Esophagus squamous epithelium (tissue), 4 donors: ENCODE results near the gene MEIS3.

Experiments used
- POLR2A ChIP-seq, 4 donors: fragments of 450-650 bp; IDR thresholded peaks; one replicate each; pipeline ENCODE4 v1.6.1; 2017; ENCODE audit warnings: antibody characterized with exemption in 4 of 4, mild to moderate bottlenecking in 4 of 4, moderate library complexity in 3 of 4
- TF ChIP-seq, protein P1 (sequence below), 6 experiments: fragments of 450-650 bp in 4 of 6; fragments of 200-600 bp in 2 of 6; sonication (generic) in 2 of 6; IDR thresholded peaks; one replicate each; pipeline ENCODE4 v1.5.1; 2016 to 2019; ENCODE audit warnings: antibody characterized with exemption in 6 of 6, mild to moderate bottlenecking in 4 of 6, moderate library complexity in 4 of 6

- TF ChIP-seq, protein P1, sequence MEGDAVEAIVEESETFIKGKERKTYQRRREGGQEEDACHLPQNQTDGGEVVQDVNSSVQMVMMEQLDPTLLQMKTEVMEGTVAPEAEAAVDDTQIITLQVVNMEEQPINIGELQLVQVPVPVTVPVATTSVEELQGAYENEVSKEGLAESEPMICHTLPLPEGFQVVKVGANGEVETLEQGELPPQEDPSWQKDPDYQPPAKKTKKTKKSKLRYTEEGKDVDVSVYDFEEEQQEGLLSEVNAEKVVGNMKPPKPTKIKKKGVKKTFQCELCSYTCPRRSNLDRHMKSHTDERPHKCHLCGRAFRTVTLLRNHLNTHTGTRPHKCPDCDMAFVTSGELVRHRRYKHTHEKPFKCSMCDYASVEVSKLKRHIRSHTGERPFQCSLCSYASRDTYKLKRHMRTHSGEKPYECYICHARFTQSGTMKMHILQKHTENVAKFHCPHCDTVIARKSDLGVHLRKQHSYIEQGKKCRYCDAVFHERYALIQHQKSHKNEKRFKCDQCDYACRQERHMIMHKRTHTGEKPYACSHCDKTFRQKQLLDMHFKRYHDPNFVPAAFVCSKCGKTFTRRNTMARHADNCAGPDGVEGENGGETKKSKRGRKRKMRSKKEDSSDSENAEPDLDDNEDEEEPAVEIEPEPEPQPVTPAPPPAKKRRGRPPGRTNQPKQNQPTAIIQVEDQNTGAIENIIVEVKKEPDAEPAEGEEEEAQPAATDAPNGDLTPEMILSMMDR (IDR thresholded peaks at IDR 0.05), result no peak
- no peak for TF ChIP-seq POLR2A (IDR thresholded peaks at IDR 0.05)
Observed at GRCh38 chr19:47414469-47414868, 4.9 kb downstream of the MEIS3 start.
